Common myeloid progenitor, CD34-positive (primary cell): Measurements from ENCODE around the gene VAV3.

Source experiments
- CTCF ChIA-PET: fragments of 350-600 bp; sonication (Branson Sonifier 250); formaldehyde crosslinking; loops from one replicate; lab custom pipeline; 2021; ENCODE audit warnings: antibody characterized with exemption; lab: Charles Lee
- POLR2A ChIA-PET: fragments of 350-600 bp; sonication (Branson Sonifier 250); formaldehyde crosslinking; loops from one replicate; lab custom pipeline; 2021; ENCODE audit warnings: antibody characterized with exemption; lab: Charles Lee
- DNase-seq, 3 donors: peaks; one replicate each; pipeline versions ENCODE4 v3.0.0 to v3.0.0-alpha.2; 2013
- H3K27ac ChIP-seq, 2 experiments: 1 replicate in 1 of 2; 2 replicates in 1 of 2; pipeline ENCODE4 v1.7.0; 2013; ENCODE audit warnings: inconsistent platforms in 2 of 2, low read length in 2 of 2, mild to moderate bottlenecking in 2 of 2, low read depth in 1 of 2, moderate library complexity in 1 of 2; ENCODE audit not compliant: severe bottlenecking in 2 of 2, insufficient read depth in 1 of 2, poor library complexity in 1 of 2
- H3K27me3 ChIP-seq, 5 experiments: replicated peaks in 2 of 5; 1 replicate in 3 of 5; 2 replicates in 2 of 5; pipeline versions ENCODE4 v1.6.1 to v1.7.0; 2013; ENCODE audit warnings: low read length in 4 of 5, mild to moderate bottlenecking in 2 of 5, moderate library complexity in 2 of 5, inconsistent platforms in 1 of 5; ENCODE audit not compliant: insufficient read depth in 5 of 5, control insufficient read depth in 4 of 5
- H3K36me3 ChIP-seq, 4 experiments: 1 replicate in 2 of 4; 2 replicates in 2 of 4; pipeline versions ENCODE4 v1.6.1 to v1.7.0; 2013; ENCODE audit warnings: low read length in 3 of 4, control low read depth in 1 of 4, mild to moderate bottlenecking in 1 of 4; ENCODE audit not compliant: control insufficient read depth in 4 of 4, insufficient read depth in 4 of 4
- H3K4me1 ChIP-seq, 4 experiments: 1 replicate in 3 of 4; 2 replicates in 1 of 4; pipeline versions ENCODE4 v1.6.1 to v1.7.1; 2013; ENCODE audit warnings: low read length in 3 of 4, mild to moderate bottlenecking in 3 of 4, control low read depth in 1 of 4, inconsistent platforms in 1 of 4, moderate library complexity in 1 of 4; ENCODE audit not compliant: control insufficient read depth in 4 of 4, insufficient read depth in 4 of 4; ENCODE audit errors: control extremely low read depth in 1 of 4
- H3K4me3 ChIP-seq, 7 experiments: 1 replicate in 4 of 7; 2 replicates in 3 of 7; pipeline versions ENCODE4 v1.5.1 to v1.7.0; 2013; ENCODE audit warnings: mild to moderate bottlenecking in 7 of 7, low read length in 6 of 7, moderate library complexity in 6 of 7, inconsistent platforms in 2 of 7, low read depth in 2 of 7, control low read depth in 1 of 7; ENCODE audit not compliant: insufficient read depth in 4 of 7, control insufficient read depth in 1 of 7; ENCODE audit errors: extremely low read depth in 1 of 7
- H3K9me3 ChIP-seq, 5 experiments: 1 replicate in 4 of 5; 2 replicates in 1 of 5; pipeline versions ENCODE4 v1.6.1 to v1.7.1; 2013; ENCODE audit warnings: low read length in 4 of 5, mild to moderate bottlenecking in 2 of 5, inconsistent platforms in 1 of 5, low read depth in 1 of 5, moderate library complexity in 1 of 5; ENCODE audit not compliant: control insufficient read depth in 4 of 5, insufficient read depth in 2 of 5; ENCODE audit errors: control extremely low read depth in 1 of 5
- WGBS: methylation state at CpG from one replicate; pipeline ENCODE4 v1.1.5; 2013; ENCODE audit not compliant: insufficient coverage; 5-methylcytosine and 5-hydroxymethylcytosine counted together

VAV3 gene

DNA sequence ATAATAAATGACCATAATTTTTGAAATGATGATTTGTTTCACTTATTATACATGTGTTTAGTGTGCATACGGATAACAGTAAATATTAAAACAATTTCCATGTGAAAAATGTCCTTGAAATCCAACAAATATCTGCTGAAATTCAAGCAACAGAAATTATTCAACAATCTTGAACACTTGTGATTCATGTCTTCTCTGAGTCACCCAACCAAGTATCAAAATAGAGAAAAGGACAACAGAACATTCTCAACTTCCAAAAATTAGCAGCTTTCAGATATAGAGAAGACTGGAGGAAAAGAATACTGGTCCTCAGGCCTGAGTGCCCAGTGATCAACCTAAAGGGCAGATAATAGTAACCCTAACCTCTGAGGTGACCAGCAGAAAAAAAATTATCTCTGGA lies 90.8 kb downstream of the VAV3 start:
- H3K9me3 ChIP-seq: peaks cover 0 to 3% (median 0%) of the 10 kb centered on the region in 5 experiments
- POLR2A ChIA-PET: no interaction called here
- H3K27ac ChIP-seq: no peak overlapping the region
- H3K27me3 ChIP-seq: no peaks in the 10 kb centered on the region
- CTCF ChIA-PET: interaction anchor here (1.1 to 1.4 kb wide), 3 partner anchors 9 to 90 kb away, joined by 3 read pairs; no protein-coding TSS in a partner anchor
- no CpG with 5 or more reads among the region's 1 CpG for WGBS
- peaks cover 6 to 22% (median 9%) of the 10 kb centered on the region in 4 experiments for H3K36me3 ChIP-seq
- H3K4me1 ChIP-seq: peaks cover 8 to 47% (median 27%) of the 10 kb centered on the region in 4 experiments
- DNase-seq: no peak
- H3K4me3 ChIP-seq: no peak overlapping the region

GRCh38 chr1:107871687-107872395 lies 93.1 kb downstream of the VAV3 start:
- CTCF ChIA-PET: interaction anchor here (0.6 to 2.4 kb wide), 10 partner anchors 9 to 254 kb away, joined by 3 to 9 read pairs (median 4); no protein-coding TSS in a partner anchor
- Histone ChIP-seq H3K4me1 (peaks cover 5 to 40% (median 20%) of the 10 kb centered on the region in 4 experiments), H3K4me3 (no peak overlapping the region), H3K27ac (peak overlapping the region in 1 of 2 experiments; percentile 32), H3K9me3 (peaks cover 0 to 3% (median 0%) of the 10 kb centered on the region in 5 experiments), H3K36me3 (peaks cover 6 to 27% (median 12%) of the 10 kb centered on the region in 4 experiments), H3K27me3 (no peaks in the 10 kb centered on the region)
- POLR2A ChIA-PET: interaction anchor here (1.4 kb wide), 1 partner anchor 93 kb away, joined by 3 read pairs; the partner anchor contains the start of gene VAV3
- peak in 2 of 3 donors; percentile 37 to 45 for DNase-seq

- CTCF ChIA-PET: interaction anchor here (0.6 to 2.4 kb wide), 10 partner anchors 9 to 254 kb away, joined by 3 to 9 read pairs (median 4); no protein-coding TSS in a partner anchor
- no peak for DNase-seq
- POLR2A ChIA-PET: no interaction called here
- peaks cover 6 to 27% (median 12%) of the 10 kb centered on the region in 4 experiments for H3K36me3 ChIP-seq
- H3K9me3 ChIP-seq: peaks cover 0 to 3% (median 0%) of the 10 kb centered on the region in 5 experiments
- peak overlapping the region in 1 of 2 experiments; percentile 32 for H3K27ac ChIP-seq
- no peak overlapping the region for H3K4me3 ChIP-seq
- H3K27me3 ChIP-seq: no peaks in the 10 kb centered on the region
- 14% methylated on average over 1 of the region's 2 CpGs for WGBS
- H3K4me1 ChIP-seq: peaks cover 5 to 37% (median 17%) of the 10 kb centered on the region in 4 experiments
Observed at GRCh38 chr1:107871259-107871658, 93.7 kb downstream of the VAV3 start.

- no peak overlapping the region for H3K27ac ChIP-seq
- POLR2A ChIA-PET: no interaction called here
- no peak for DNase-seq
Observed at GRCh38 chr1:107870696-107871095, 94.3 kb downstream of the VAV3 start.

GRCh38 chr1:107867897-107868296 lies 97.1 kb downstream of the VAV3 start:
- no peaks in the 10 kb centered on the region for H3K27me3 ChIP-seq
- peaks cover 0 to 3% (median 0%) of the 10 kb centered on the region in 5 experiments for H3K9me3 ChIP-seq
- no CpG with 5 or more reads among the region's 1 CpG for WGBS
- ChIA-PET POLR2A (no interaction called here), CTCF (interaction anchor here (1.7 kb wide), 1 partner anchor 11 kb away, joined by 4 read pairs; no protein-coding TSS in a partner anchor)
- H3K27ac ChIP-seq: no peak overlapping the region
- H3K4me1 ChIP-seq: peaks cover 10 to 34% (median 18%) of the 10 kb centered on the region in 4 experiments
- H3K4me3 ChIP-seq: no peak overlapping the region
- DNase-seq: no peak
- H3K36me3 ChIP-seq: peaks cover 3 to 20% (median 7%) of the 10 kb centered on the region in 4 experiments

More at GRCh38 chr1:107870696-107871095, 94.3 kb downstream of the VAV3 start:
- Histone ChIP-seq H3K9me3 (peaks cover 0 to 3% (median 0%) of the 10 kb centered on the region in 5 experiments), H3K4me3 (no peak overlapping the region), H3K4me1 (peaks cover 5 to 35% (median 17%) of the 10 kb centered on the region in 4 experiments), H3K36me3 (peaks cover 4 to 27% (median 12%) of the 10 kb centered on the region in 4 experiments), H3K27me3 (no peaks in the 10 kb centered on the region)
- WGBS: 100% methylated on average over 2 of the region's 3 CpGs
- CTCF ChIA-PET: interaction anchor here (0.8 to 1.6 kb wide), 5 partner anchors 8 to 255 kb away, joined by 3 to 6 read pairs (median 3); no protein-coding TSS in a partner anchor

- CTCF ChIA-PET: no interaction called here
- DNase-seq: no peak
- peaks cover 0 to 3% (median 2%) of the 10 kb centered on the region in 5 experiments for H3K9me3 ChIP-seq
- H3K36me3 ChIP-seq: peaks cover 3 to 20% (median 5%) of the 10 kb centered on the region in 4 experiments
- no peak overlapping the region for H3K27ac ChIP-seq
- peaks cover 10 to 34% (median 20%) of the 10 kb centered on the region in 4 experiments for H3K4me1 ChIP-seq
- WGBS: 94% methylated on average over 2 of the region's 2 CpGs
- POLR2A ChIA-PET: no interaction called here
- H3K4me3 ChIP-seq: no peak overlapping the region
- H3K27me3 ChIP-seq: no peaks in the 10 kb centered on the region
Observed at GRCh38 chr1:107867422-107867821, 97.6 kb downstream of the VAV3 start.

DNA sequence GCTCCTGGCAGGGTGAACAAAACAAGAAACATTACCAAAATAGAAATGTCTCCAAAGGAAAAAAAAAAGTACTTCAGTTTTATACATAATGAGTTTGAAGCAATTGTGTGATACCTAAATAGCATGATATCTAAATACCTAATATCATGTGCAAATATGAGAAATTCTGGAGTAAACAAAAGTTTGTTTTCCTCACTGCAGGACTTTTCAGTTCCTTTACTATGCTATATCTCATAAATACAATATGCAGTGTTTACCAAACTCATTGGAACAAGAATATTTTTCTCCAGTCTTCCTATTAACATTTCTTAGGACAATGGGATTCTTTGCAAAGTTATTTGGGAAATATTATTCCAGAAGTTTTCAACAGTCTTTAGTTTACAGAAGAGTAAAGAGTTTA lies 98.1 kb downstream of the VAV3 start:
- ChIA-PET POLR2A (no interaction called here), CTCF (no interaction called here)
- H3K27me3 ChIP-seq: no peaks in the 10 kb centered on the region
- H3K36me3 ChIP-seq: peaks cover 4 to 17% (median 7%) of the 10 kb centered on the region in 4 experiments
- peaks cover 10 to 35% (median 20%) of the 10 kb centered on the region in 4 experiments for H3K4me1 ChIP-seq
- peaks cover 0 to 7% (median 4%) of the 10 kb centered on the region in 5 experiments for H3K9me3 ChIP-seq
- no peak overlapping the region for H3K27ac ChIP-seq
- H3K4me3 ChIP-seq: no peak overlapping the region
- no peak for DNase-seq
